K562 (cell line): ENCODE results near the gene ANKRD16. TPM values are rescaled to one million over a fixed set of nuclear protein-coding genes. Genes with fewer than 3 reads are reported as not detected.

ENCODE experiments used
- ARID3A ChIP-seq: IDR thresholded peaks from 2 replicates; pipeline ENCODE4 v1.6.1; 2012; ENCODE audit warnings: low read depth, low read length, improper control_type of control experiment, borderline replicate concordance
- CC2D1A ChIP-seq: fragments of 450-650 bp; IDR thresholded peaks from 2 replicates; pipeline ENCODE4 v1.6.1; 2017; ENCODE audit warnings: mild to moderate bottlenecking
- CREB1 ChIP-seq, 2 experiments: sonication (generic) in 1 of 2; formaldehyde crosslinking in 1 of 2; IDR thresholded peaks; 2 replicates each; pipeline versions ENCODE4 v1.6.1 to v1.8.0; 2012 to 2022; ENCODE audit warnings: inconsistent platforms in 1 of 2, mild to moderate bottlenecking in 1 of 2, missing genetic modification reagents in 1 of 2, moderate library complexity in 1 of 2
- FOXP1 ChIP-seq: sonication (generic); formaldehyde crosslinking; IDR thresholded peaks from 2 replicates; pipeline ENCODE4 v1.8.0; 2022; ENCODE audit warnings: mild to moderate bottlenecking, missing genetic modification reagents
- JUNB ChIP-seq: fragments of 450-650 bp; formaldehyde crosslinking; conservative IDR thresholded peaks from 2 replicates; pipeline ENCODE4 v1.4.0; 2020; ENCODE audit warnings: mild to moderate bottlenecking
- KDM4B ChIP-seq, 2 experiments: fragments of 450-650 bp in 1 of 2; sonication (generic) in 1 of 2; IDR thresholded peaks; 2 replicates each; pipeline ENCODE4 v1.6.1; 2016 to 2017; ENCODE audit warnings: borderline replicate concordance in 2 of 2, antibody characterized with exemption in 1 of 2, low read depth in 1 of 2, mild to moderate bottlenecking in 1 of 2
- NCOR1 ChIP-seq: fragments of 450-650 bp; IDR thresholded peaks from 2 replicates; pipeline ENCODE4 v1.6.1; 2016; ENCODE audit warnings: mild to moderate bottlenecking, moderate library complexity
- NFE2L1 ChIP-seq: fragments of 450-650 bp; IDR thresholded peaks from 2 replicates; pipeline ENCODE4 v1.6.1; 2016; ENCODE audit warnings: missing genetic modification characterization, low read depth, mild to moderate bottlenecking, missing compliant biosample characterization, moderate library complexity, borderline replicate concordance
- PHTF2 ChIP-seq: fragments of 250-450 bp; sonication (Bioruptor Pico); IDR thresholded peaks from 2 replicates; pipeline ENCODE4 v1.5.0; 2021; ENCODE audit warnings: mild to moderate bottlenecking
- RBM25 ChIP-seq: fragments of 200-400 bp; formaldehyde crosslinking; IDR thresholded peaks from 2 replicates; pipeline ENCODE4 v1.6.1; 2018; ENCODE audit warnings: low read length, low read depth, moderate library complexity; ENCODE audit not compliant: severe bottlenecking
- SIN3A ChIP-seq, 2 experiments: fragments of 150-350 bp in 1 of 2; IDR thresholded peaks; 2 replicates each; pipeline ENCODE4 v1.6.1; 2011 to 2016; ENCODE audit warnings: borderline replicate concordance in 2 of 2, low read depth in 2 of 2, low read length in 2 of 2, mild to moderate bottlenecking in 2 of 2, moderate library complexity in 2 of 2; ENCODE audit not compliant: control insufficient read depth in 1 of 2
- SMARCC2 ChIP-seq: fragments of 450-650 bp; IDR thresholded peaks from 2 replicates; pipeline ENCODE4 v1.6.1; 2017; ENCODE audit warnings: antibody characterized with exemption, moderate library complexity, mild to moderate bottlenecking, low read depth
- SRF ChIP-seq, 2 experiments: fragments of 250-450, 450-650 bp in 1 of 2; sonication (Bioruptor Pico) in 1 of 2; sonication (generic) in 1 of 2; formaldehyde crosslinking; IDR thresholded peaks; 2 replicates each; pipeline versions ENCODE4 v1.5.0 to v1.5.1; 2020 to 2022; ENCODE audit warnings: mild to moderate bottlenecking in 1 of 2, missing genetic modification reagents in 1 of 2
- TCF7L2 ChIP-seq: fragments of 150-350 bp; IDR thresholded peaks from 2 replicates; pipeline ENCODE4 v1.6.1; 2016; ENCODE audit warnings: low read depth, mild to moderate bottlenecking, low read length, moderate library complexity
- TFE3 ChIP-seq: fragments of 450-650 bp; formaldehyde crosslinking; IDR thresholded peaks from 2 replicates; pipeline ENCODE4 v1.4.0; 2020; ENCODE audit warnings: mild to moderate bottlenecking, mixed read lengths
- THRAP3 ChIP-seq: fragments of 450-650 bp; IDR thresholded peaks from 2 replicates; pipeline ENCODE4 v1.6.1; 2016; ENCODE audit warnings: mild to moderate bottlenecking, inconsistent platforms, borderline replicate concordance
- ZFP1 ChIP-seq: fragments of 450-650 bp; formaldehyde crosslinking; IDR thresholded peaks from 2 replicates; pipeline ENCODE4 v1.4.0; 2020; ENCODE audit warnings: mild to moderate bottlenecking, mixed read lengths
- ZNF24 ChIP-seq: fragments of 450-650 bp; IDR thresholded peaks from 2 replicates; pipeline ENCODE4 v1.6.1; 2016
- ZNF263 ChIP-seq: sonication (generic); formaldehyde crosslinking; IDR thresholded peaks from 2 replicates; pipeline ENCODE4 v1.8.0; 2022; ENCODE audit warnings: mild to moderate bottlenecking, missing genetic modification reagents, borderline replicate concordance
- ZNF583 ChIP-seq: fragments of 250-450 bp; sonication (Bioruptor Pico); IDR thresholded peaks from 2 replicates; pipeline ENCODE4 v1.4.0; 2020
- ZNF592 ChIP-seq: fragments of 450-650 bp; IDR thresholded peaks from 2 replicates; pipeline ENCODE4 v1.6.1; 2017; ENCODE audit warnings: antibody characterized with exemption, mild to moderate bottlenecking
- ZNF668 ChIP-seq: fragments of 250-450 bp; sonication (Bioruptor Pico); IDR thresholded peaks from 2 replicates; pipeline ENCODE4 v1.8.0; 2022; ENCODE audit warnings: mild to moderate bottlenecking, inconsistent platforms
- polyA plus RNA-seq, 8 experiments: library from polyadenylated mRNA; depleted of rRNA in 4 of 8; stranded (reverse) in 5 of 8; unstranded in 3 of 8; fragments of >200 nt; fragmentation: Nextera tagmentation in 2 of 8; fragmentation: Illumina TruSeq in 1 of 8; extraction: Ambion mirVana in 2 of 8; extraction: Trizol in 1 of 8; gene quantifications; 2 replicates each; pipeline versions ENCODE4 v1.2.1 to v1.2.3, GENCODE V29; 2011 to 2014; ENCODE audit warnings: inconsistent platforms in 1 of 8, missing spikeins in 1 of 8
- total RNA-seq, 7 experiments: library from RNA; depleted of rRNA in 6 of 7; stranded (reverse); fragments of >200 nt in 6 of 7; fragmentation: Illumina TruSeq in 2 of 7; extraction: Trizol in 2 of 7; gene quantifications; 2 replicates each; pipeline versions ENCODE4 v1.2.1 to v1.2.3, GENCODE V29; 2011 to 2021; ENCODE audit warnings: low replicate concordance in 1 of 7

The ANKRD16 gene
- total and polyA plus RNA-seq, 9 of the 15 experiments (the other 6 are each of a cell fraction or from before 2014, with no cell fraction given) = 1.5 to 16.0 (median 9.5) TPM

GRCh38 chr10:5873515-5873995 is 16.1 kb downstream of the ANKRD16 start (continued):
- no peak for TF ChIP-seq KDM4B (IDR thresholded peaks at IDR 0.05; ENCODE audit: borderline replicate concordance in 2 of 2, low read depth in 1 of 2)
- TF ChIP-seq RBM25 = no peak
- no peak for TF ChIP-seq SIN3A (IDR thresholded peaks at IDR 0.05; ENCODE audit: borderline replicate concordance in 2 of 2, control insufficient read depth in 1 of 2, low read depth in 2 of 2, low read length in 2 of 2)
- TF ChIP-seq ZNF583 (CRISPR knock-in tag) = no peak
- TF ChIP-seq ZNF592 = no peak
- TF ChIP-seq CC2D1A = no peak
- TF ChIP-seq TCF7L2 = no peak
- TF ChIP-seq ZNF24 = no peak
- no peak for TF ChIP-seq NFE2L1
- TF ChIP-seq NCOR1 = no peak
- no peak for TF ChIP-seq CREB1 (IDR thresholded peaks at IDR 0.05)
- no peak for TF ChIP-seq CREB1 (CRISPR knock-in tag; IDR thresholded peaks at IDR 0.05)
- TF ChIP-seq ZFP1 (CRISPR knock-in tag) = no peak
- no peak for TF ChIP-seq FOXP1 (CRISPR knock-in tag)
- TF ChIP-seq JUNB (CRISPR knock-in tag) = no peak
- no peak for TF ChIP-seq TFE3 (CRISPR knock-in tag)
- TF ChIP-seq THRAP3 = 0 out of 2 replicates have a peak, but pooled peaks have one; percentile 22
- no peak for TF ChIP-seq SRF (CRISPR knock-in tag; IDR thresholded peaks at IDR 0.05)
- no peak for TF ChIP-seq ZNF668 (CRISPR knock-in tag)
- TF ChIP-seq ARID3A = 0 out of 2 replicates have a peak, but pooled peaks have one; percentile 59
- TF ChIP-seq PHTF2 (CRISPR knock-in tag) = no peak
- TF ChIP-seq ZNF263 (CRISPR knock-in tag) = 0 out of 2 replicates have a peak, but pooled peaks have one; percentile 20
- TF ChIP-seq SMARCC2 = no peak
